Caco-2 (cell line): Measurements from ENCODE around the gene SLC66A3. TPM values are rescaled to one million over a fixed set of nuclear protein-coding genes. Genes with fewer than 3 reads are reported as not detected.

ENCODE experiments used
- BruUV-seq: library from RNA; stranded (reverse); fragments of 400-500 nt; replicated peaks from 2 replicates; lab custom pipeline; 2021; lab: Mats Ljungman, UMichigan
- CTCF ChIA-PET: fragments of 300-600 bp; sonication (Branson Sonifier 250); formaldehyde crosslinking; loops from one replicate; lab custom pipeline; 2022; ENCODE audit warnings: antibody characterized with exemption; lab: Charles Lee
- POLR2A ChIA-PET: fragments of 300-600 bp; sonication (Branson Sonifier 250); formaldehyde crosslinking; loops from one replicate; lab custom pipeline; 2022; ENCODE audit warnings: antibody characterized with exemption; lab: Charles Lee
- DNase-seq, 2 experiments: peaks; one replicate each; pipeline versions ENCODE4 v3.0.0 to v3.0.0-alpha.2; 2020 to 2022
- H3K27me3 ChIP-seq: replicated peaks from 2 replicates; pipeline ENCODE4 v1.6.0; 2011; ENCODE audit warnings: low read length; ENCODE audit not compliant: control insufficient read depth, insufficient read depth
- H3K36me3 ChIP-seq: 2 replicates; pipeline ENCODE4 v1.5.1; 2011; ENCODE audit warnings: low read length; ENCODE audit not compliant: control insufficient read depth, insufficient read depth
- H3K4me1 ChIP-seq: fragments of 250-450 bp; sonication (Bioruptor Pico); 2 replicates; pipeline ENCODE4 v1.5.1; 2020; ENCODE audit warnings: mild to moderate bottlenecking
- H3K4me3 ChIP-seq: 2 replicates; pipeline ENCODE4 v1.5.1; 2011; ENCODE audit warnings: low read depth, mild to moderate bottlenecking, control low read depth, low read length
- H3K9me3 ChIP-seq: fragments of 250-450 bp; sonication (Bioruptor Pico); 2 replicates; pipeline ENCODE4 v1.5.1; 2020; ENCODE audit warnings: mild to moderate bottlenecking, moderate library complexity
- H3K27ac Mint-ChIP-seq: one replicate; pipeline ENCODE4 v1.8.0; 2022; ENCODE audit warnings: mixed read lengths; ENCODE audit not compliant: unreplicated experiment
- H3K27me3 Mint-ChIP-seq: one replicate; pipeline ENCODE4 v1.8.0; 2022; ENCODE audit warnings: mixed read lengths; ENCODE audit not compliant: insufficient read depth, unreplicated experiment
- H3K36me3 Mint-ChIP-seq: one replicate; pipeline ENCODE4 v1.8.0; 2022; ENCODE audit warnings: mild to moderate bottlenecking, mixed read lengths; ENCODE audit not compliant: insufficient read depth, unreplicated experiment
- H3K4me1 Mint-ChIP-seq: one replicate; pipeline ENCODE4 v1.8.0; 2022; ENCODE audit warnings: low read depth, mixed read lengths; ENCODE audit not compliant: unreplicated experiment
- H3K4me3 Mint-ChIP-seq: one replicate; pipeline ENCODE4 v1.8.0; 2022; ENCODE audit warnings: mild to moderate bottlenecking, moderate library complexity, mixed read lengths; ENCODE audit not compliant: unreplicated experiment
- H3K9me3 Mint-ChIP-seq: one replicate; pipeline ENCODE4 v1.8.0; 2022; ENCODE audit warnings: mixed read lengths; ENCODE audit not compliant: unreplicated experiment
- CTCF ChIP-seq, 2 experiments: fragments of 200-600 bp in 1 of 2; IDR thresholded peaks; 1 replicate in 1 of 2; 2 replicates in 1 of 2; pipeline versions ENCODE4 v1.5.1 to v1.8.0; 2011 to 2022; ENCODE audit warnings: antibody characterized with exemption in 1 of 2, control low read depth in 1 of 2, inconsistent platforms in 1 of 2, low read depth in 1 of 2, low read length in 1 of 2, mild to moderate bottlenecking in 1 of 2, moderate library complexity in 1 of 2; ENCODE audit not compliant: insufficient read depth in 1 of 2, severe bottlenecking in 1 of 2, unreplicated experiment in 1 of 2
- intact Hi-C: fragments of 100-400 bp; cut with micrococcal nuclease; formaldehyde crosslinking; loops from one replicate; pipeline ENCODE4 v1.10.0; 2022; ENCODE audit not compliant: unreplicated experiment
- total RNA-seq: library from RNA; stranded (reverse); gene quantifications from 2 replicates; pipeline ENCODE4 v1.2.3, GENCODE V29; 2022

The SLC66A3 gene
- total RNA-seq, 1 experiment from 2014 or later, result 12.1 TPM

- no peak for TF ChIP-seq CTCF (IDR thresholded peaks at IDR 0.05; ENCODE audit: insufficient read depth in 1 of 2, low read depth in 1 of 2, low read length in 1 of 2, severe bottlenecking in 1 of 2, unreplicated experiment in 1 of 2)
- POLR2A ChIA-PET, result no interaction called here
- H3K9me3 Mint-ChIP-seq, result no peaks in the 10 kb centered on the region
Measured at GRCh38 chr2:11215407-11215806, 60.1 kb downstream of the SLC66A3 start.

GRCh38 chr2:11220445-11220844 lies 65.2 kb downstream of the SLC66A3 start:
- no peak for DNase-seq
- TF ChIP-seq CTCF (IDR thresholded peaks at IDR 0.05; ENCODE audit: insufficient read depth in 1 of 2, low read depth in 1 of 2, low read length in 1 of 2, severe bottlenecking in 1 of 2, unreplicated experiment in 1 of 2), result no peak
- Mint-ChIP-seq H3K27me3 (no peaks in the 10 kb centered on the region), H3K27ac (no peak overlapping the region), H3K4me3 (no peak overlapping the region), H3K4me1 (no peaks in the 10 kb centered on the region), H3K36me3 (peaks cover 59% of the 10 kb centered on the region), H3K9me3 (no peaks in the 10 kb centered on the region)
- CTCF ChIA-PET, result no interaction called here
- intact Hi-C loops, result no loop called here
- POLR2A ChIA-PET, result no interaction called here
- Histone ChIP-seq H3K9me3 (no peaks in the 10 kb centered on the region), H3K36me3 (no peaks in the 10 kb centered on the region), H3K4me1 (no peaks in the 10 kb centered on the region), H3K27me3 (no peaks in the 10 kb centered on the region), H3K4me3 (no peak overlapping the region)
- no TSS peak for BruUV-seq

More at GRCh38 chr2:11215407-11215806, 60.1 kb downstream of the SLC66A3 start:
- no TSS peak for BruUV-seq
- no peak overlapping the region for H3K27ac Mint-ChIP-seq
- no peaks in the 10 kb centered on the region for H3K4me1 ChIP-seq
- H3K27me3 Mint-ChIP-seq, result no peaks in the 10 kb centered on the region
- no peak overlapping the region for H3K4me3 ChIP-seq
- H3K36me3 ChIP-seq, result no peaks in the 10 kb centered on the region
- intact Hi-C loops, result no loop called here
- no peak for DNase-seq
- H3K36me3 Mint-ChIP-seq, result peaks cover 73% of the 10 kb centered on the region
- H3K27me3 ChIP-seq, result no peaks in the 10 kb centered on the region
- H3K4me1 Mint-ChIP-seq, result no peaks in the 10 kb centered on the region
- no peaks in the 10 kb centered on the region for H3K9me3 ChIP-seq
- H3K4me3 Mint-ChIP-seq, result no peak overlapping the region
- CTCF ChIA-PET, result interaction anchor here (0.7 kb wide), 1 partner anchor 131 kb away, joined by 3 read pairs; no protein-coding TSS in a partner anchor

- intact Hi-C loops, result no loop called here
- Histone ChIP-seq H3K4me1 (no peaks in the 10 kb centered on the region), H3K9me3 (no peaks in the 10 kb centered on the region), H3K4me3 (no peak overlapping the region), H3K36me3 (no peaks in the 10 kb centered on the region), H3K27me3 (no peaks in the 10 kb centered on the region)
- Mint-ChIP-seq H3K9me3 (no peaks in the 10 kb centered on the region), H3K4me1 (no peaks in the 10 kb centered on the region), H3K4me3 (no peak overlapping the region), H3K36me3 (peaks cover 55% of the 10 kb centered on the region), H3K27ac (no peak overlapping the region), H3K27me3 (no peaks in the 10 kb centered on the region)
- POLR2A ChIA-PET, result no interaction called here
- no peak for TF ChIP-seq CTCF (IDR thresholded peaks at IDR 0.05; ENCODE audit: insufficient read depth in 1 of 2, low read depth in 1 of 2, low read length in 1 of 2, severe bottlenecking in 1 of 2, unreplicated experiment in 1 of 2)
- BruUV-seq, result no TSS peak
- no peak for DNase-seq
- CTCF ChIA-PET, result no interaction called here
Measured at GRCh38 chr2:11222845-11223244, 67.6 kb downstream of the SLC66A3 start.
